NCI-H1105 (cell line): ENCODE data around the gene TP53TG3F.
"Not testable (repeated sequence)": the region's sequence is repeated elsewhere in the genome, so short reads cannot be mapped to it uniquely, and the experiment has no call there.

Source experiments
- DNase-seq: peaks from one replicate; lab custom pipeline; 2025; lab: John Stamatoyannopoulos, UW

Gene TP53TG3F, protein sequence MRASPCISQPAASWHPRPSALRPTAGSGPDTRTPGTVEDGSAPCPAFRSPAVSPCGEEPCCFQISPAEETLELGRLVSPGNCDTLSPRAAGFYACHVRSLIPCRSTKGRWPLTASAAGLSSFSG

DNA sequence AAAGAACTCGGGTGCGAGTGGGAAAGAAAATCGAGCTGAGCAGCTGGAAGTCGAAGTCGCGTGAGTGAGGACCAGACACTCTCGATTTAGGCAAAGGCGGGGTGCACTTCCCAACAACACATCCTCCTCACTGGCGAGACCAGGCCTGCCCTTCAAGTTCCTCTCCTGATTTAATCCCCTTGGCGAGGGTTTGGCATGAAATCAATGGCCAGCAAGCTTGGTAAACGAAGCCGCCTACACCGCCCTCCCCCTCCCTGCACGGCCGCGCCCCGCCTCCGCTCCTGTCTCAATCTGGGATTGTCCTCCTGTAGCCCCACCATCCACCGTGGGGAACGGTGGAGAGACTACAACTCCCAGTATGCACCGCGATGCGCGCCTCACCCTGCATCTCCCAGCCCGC is at the start of gene TP53TG3F:
TP53TG3F (plus strand) TSS at position 301 of the 400 bp plus-strand sequence; CDS start at position 369, 68 bp downstream.
- DNase-seq: not testable (repeated sequence)

DNA sequence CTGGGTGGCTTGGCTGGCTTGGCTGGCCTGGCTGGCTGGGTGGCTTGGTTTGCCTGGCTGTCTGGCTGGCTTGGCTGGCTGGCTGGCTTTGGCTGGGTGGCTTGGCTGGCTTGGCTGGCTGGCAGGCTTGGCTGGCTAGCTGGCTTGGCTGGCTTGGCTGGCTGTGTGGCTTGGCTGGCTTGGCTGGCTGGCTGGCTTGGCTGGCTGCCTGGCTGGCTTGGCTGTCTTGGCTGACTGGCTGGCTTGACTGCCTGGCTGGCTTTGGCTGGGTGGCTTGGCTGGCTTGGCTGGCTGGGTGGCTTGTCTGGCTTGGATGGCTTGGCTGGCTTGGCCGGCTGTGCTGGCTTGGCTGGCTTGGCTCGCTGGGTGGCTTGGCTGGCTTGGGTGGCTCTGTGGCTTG is 32.2 kb downstream of the TP53TG3F start:
- not testable (repeated sequence) for DNase-seq

DNA sequence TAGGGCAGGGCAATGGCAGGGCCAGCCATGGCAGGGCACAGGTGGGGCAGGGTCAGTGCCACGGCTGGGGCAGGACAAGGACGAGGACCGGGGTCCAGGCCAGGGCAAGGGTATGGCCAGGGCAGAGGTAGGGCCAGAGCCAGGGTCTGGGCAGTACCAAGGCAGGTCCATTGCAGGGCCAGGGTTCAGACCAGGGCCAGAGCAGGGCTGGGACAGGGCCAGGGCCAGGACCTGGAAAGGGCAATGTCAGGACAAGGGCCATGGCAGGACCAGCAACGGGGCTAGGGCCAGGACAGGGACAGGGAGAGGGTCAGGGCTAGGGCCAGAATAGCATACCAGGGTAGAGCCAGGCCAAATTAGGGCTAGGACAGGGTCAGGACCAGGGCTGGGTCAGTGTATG is 47.8 kb downstream of the TP53TG3F start:
- not testable (repeated sequence) for DNase-seq

DNA sequence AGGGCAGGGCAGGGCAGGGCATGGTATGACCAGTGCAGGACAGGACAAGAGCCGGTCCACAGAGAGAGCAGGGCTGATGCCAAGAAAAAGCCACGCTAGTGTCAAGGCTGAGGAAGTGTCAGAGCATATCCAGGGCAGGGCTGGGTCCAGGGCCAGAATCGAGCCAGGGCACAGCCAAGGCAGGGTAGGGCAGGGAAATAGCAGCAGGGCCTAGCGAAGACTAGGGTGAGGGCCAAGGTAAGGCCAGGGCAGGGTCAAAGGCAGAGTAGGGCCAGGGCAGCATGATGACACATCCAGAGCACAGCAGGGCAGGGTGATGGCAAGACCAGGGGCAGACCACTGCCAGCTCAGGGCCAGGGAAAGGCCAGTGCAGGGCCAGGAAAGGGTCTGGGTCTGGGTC is 49.7 kb downstream of the TP53TG3F start:
- DNase-seq: not testable (repeated sequence)

DNA sequence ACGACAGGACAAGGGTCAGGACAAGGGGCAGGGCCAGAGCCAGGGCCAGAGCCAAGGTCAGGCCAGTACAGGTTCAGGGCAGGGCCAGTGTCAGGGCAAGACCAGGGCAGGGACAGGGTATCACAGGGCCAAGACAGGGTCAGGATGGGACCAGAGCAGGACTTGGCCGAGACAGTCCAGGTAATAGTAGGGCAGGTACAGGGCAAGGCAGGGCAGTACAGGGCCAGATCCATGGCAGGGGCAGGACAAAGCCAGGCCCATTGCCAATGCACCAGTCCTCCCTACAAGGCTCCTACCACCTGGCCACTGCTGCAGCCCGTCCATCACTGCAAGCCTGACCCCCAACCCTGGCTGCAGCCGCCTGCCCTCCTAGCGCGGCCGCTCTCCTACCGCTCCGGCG is 50.5 kb downstream of the TP53TG3F start:
- DNase-seq: not testable (repeated sequence)
